ENCODE data around the gene FRMPD1. TPM values are rescaled to one million over a fixed set of nuclear protein-coding genes. Genes with fewer than 3 reads are reported as not detected.

FRMPD1 gene, protein sequence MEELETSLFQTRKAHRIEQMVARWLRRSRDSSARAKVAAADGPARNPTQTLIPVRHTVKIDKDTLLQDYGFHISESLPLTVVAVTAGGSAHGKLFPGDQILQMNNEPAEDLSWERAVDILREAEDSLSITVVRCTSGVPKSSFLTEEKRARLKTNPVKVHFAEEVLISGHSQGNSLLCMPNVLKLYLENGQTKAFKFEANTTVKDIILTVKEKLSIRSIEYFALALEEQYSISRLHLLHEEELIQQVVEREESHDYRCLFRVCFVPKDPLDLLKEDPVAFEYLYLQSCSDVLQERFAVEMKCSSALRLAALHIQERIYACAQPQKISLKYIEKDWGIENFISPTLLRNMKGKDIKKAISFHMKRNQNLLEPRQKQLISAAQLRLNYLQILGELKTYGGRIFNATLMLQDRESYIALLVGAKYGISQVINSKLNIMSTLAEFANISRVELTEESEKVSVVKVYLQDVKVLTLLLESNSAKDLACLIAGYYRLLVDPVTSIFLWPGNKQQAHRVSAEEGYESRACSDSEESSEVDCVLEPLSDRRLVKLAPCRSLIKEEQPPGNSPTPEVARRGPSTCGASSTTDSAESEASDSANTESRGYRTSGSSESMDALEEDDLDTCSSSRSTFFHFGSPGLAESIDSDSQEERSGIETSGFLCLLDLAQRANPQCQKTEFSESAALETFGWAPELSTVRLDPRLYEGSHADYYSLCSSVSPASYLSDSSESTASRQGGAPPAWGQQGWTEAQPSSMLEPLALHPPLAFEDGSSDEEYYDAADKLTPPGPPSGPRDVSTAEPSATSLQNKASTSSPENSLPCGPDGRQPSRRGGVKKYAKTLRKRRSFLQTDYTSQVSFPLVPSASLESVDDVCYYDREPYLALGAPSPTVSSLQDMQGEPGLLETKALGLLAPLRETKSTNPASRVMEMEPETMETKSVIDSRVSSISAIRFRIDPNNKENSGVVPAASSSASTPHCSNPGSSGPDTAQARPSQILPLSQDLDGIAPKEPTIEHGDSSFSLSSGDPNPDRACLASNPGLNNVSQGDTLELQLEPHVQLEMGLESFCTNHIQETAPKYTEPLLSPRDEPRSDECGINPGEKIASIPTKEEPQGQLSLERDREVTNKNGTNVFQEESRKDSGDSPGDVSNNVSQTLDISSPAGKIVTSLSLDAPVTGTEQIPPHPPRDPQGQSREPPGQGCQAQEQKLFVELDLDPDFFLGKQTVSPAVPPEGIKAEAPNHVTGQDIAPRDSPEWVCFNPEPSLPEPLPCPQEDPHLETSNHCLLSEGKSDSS (N-terminal part only)
- total RNA-seq (2016; rRNA removed; fragmentation: Illumina TruSeq; extraction: Trizol) (not detected in 2 replicates), polyA plus RNA-seq (2011; rRNA removed) (not detected in 2 replicates), polyA minus RNA-seq (2011; rRNA and poly(A)+ RNA removed; ENCODE audit: low replicate concordance) (0.04 TPM in 1 of 2 replicates, not detected in the other), Bru-seq, nascent RNA (percentile 4 among the genes with signal in this experiment), BruChase-seq, experiment 1, labeled RNA remaining after a 6-hour chase (percentile 1 among the genes with signal in this experiment), BruChase-seq, experiment 2, labeled RNA remaining after a 2-hour chase (percentile 7 among the genes with signal in this experiment)
- not detected in 2 replicates for total RNA-seq (2016; cell fraction: cytosol; rRNA removed; fragmentation: Illumina TruSeq; extraction: Trizol; ENCODE audit: low read depth)
- total RNA-seq (2016; cell fraction: insoluble cytoplasmic fraction; rRNA removed; fragmentation: Illumina TruSeq; extraction: Trizol) = not detected in 2 replicates
- total RNA-seq (2016; cell fraction: membrane; rRNA removed; fragmentation: Illumina TruSeq; extraction: Trizol) = not detected in 2 replicates
- total RNA-seq (2016; cell fraction: nucleus; rRNA removed; fragmentation: Illumina TruSeq; extraction: Trizol) = not detected in 2 replicates
- not detected in 2 replicates for polyA plus RNA-seq (2011; cell fraction: cytosol; rRNA removed)
- not detected in 2 replicates for polyA plus RNA-seq (2011; cell fraction: nucleus; rRNA removed)
- not detected in 2 replicates for polyA plus RNA-seq (2012)
- polyA plus RNA-seq (2016; cell fraction: cytosol; fragmentation: Illumina TruSeq; extraction: Trizol; ENCODE audit: low read depth) = not detected in 2 replicates
- polyA plus RNA-seq (2016; cell fraction: insoluble cytoplasmic fraction; fragmentation: Illumina TruSeq; extraction: Trizol; ENCODE audit: low read depth) = not detected in 2 replicates
- polyA plus RNA-seq (2016; cell fraction: membrane; fragmentation: Illumina TruSeq; extraction: Trizol; ENCODE audit: low read depth) = not detected in 2 replicates
- not detected in 2 replicates for polyA plus RNA-seq (2016; cell fraction: nucleus; fragmentation: Illumina TruSeq; extraction: Trizol; ENCODE audit: insufficient read depth, low read depth)
- polyA minus RNA-seq (2011; cell fraction: cytosol; rRNA and poly(A)+ RNA removed) = not detected in 2 replicates
- not detected in 2 replicates for polyA minus RNA-seq (2011; cell fraction: nucleus; rRNA and poly(A)+ RNA removed)
- long read RNA-seq, experiment 1 = 0 reads
- long read RNA-seq, experiment 2 = 0 reads

DNA sequence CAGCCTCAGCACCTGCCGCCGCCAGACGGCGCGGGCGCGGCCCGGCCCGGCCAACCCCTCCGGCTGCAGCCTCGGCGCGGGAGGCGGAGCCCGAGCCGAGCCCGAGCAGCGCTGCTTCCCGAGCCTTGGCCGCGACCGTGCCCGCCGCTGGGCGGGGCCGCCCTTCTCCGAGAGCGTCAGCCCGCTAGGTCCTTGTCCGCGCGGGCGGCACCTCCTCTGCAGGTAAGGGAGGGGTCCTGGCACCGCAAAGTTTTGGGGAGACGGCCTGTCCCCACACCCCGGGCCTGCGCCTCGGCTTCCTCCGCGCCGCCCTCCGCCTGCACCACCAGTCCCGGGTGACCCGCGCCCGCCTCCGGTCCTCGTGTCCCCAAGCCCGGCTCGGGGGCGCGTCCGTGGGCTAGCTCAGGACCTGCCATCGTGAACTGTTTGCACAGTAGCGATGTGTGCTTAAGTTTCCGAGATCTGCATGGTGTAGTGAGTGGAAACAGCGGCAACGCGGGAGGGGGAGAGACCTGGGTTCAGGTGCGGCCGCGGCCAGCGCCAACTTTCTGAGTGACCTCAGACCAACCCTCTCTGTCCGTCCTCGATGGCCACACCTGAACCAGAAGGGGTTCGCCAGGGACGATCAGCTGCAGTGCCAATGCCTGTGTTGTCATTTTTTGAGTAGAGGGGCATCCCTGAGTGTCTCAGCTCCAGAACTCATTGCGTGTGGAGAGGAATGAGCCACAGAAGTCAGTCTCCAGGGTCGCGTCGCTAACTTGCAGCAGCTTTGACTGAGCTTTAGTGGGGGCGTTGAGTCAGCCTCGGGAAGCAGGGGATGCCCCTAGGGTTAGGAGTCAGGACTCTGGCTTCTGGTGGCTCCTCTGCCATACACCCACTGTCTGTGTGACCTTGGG lies at the start of gene FRMPD1:
FRMPD1 (plus strand) TSS at position 82 of the 896 bp plus-strand sequence. CDS start 41,688 bp downstream, outside the sequence.
- in situ Hi-C loops (cut with HindIII; ENCODE audit: extremely low pct_ligation_motif_present, low pct_unique_long_range_greater_than_20kb) = no loop called here
- Histone ChIP-seq H3K4me1 (ENCODE audit: insufficient read depth, low read length) (peaks cover 10% of the 10 kb centered on the region), H3K79me2 (ENCODE audit: insufficient read depth, low read length) (no peaks in the 10 kb centered on the region), H4K20me1 (ENCODE audit: insufficient read depth, low read length) (no peaks in the 10 kb centered on the region), H3K27ac (ENCODE audit: extremely low read length, insufficient read depth, low read length) (no peak within 1 kb of the TSS), H3K4me3 (replicated peaks in 1 of 3; ENCODE audit: insufficient read depth in 1 of 3, low read depth in 2 of 3, low read length in 3 of 3) (peak within 1 kb of the TSS; percentile 63 to 74 (median 68)), H2AFZ (ENCODE audit: low read length) (no peak within 1 kb of the TSS), H3K4me2 (ENCODE audit: low read depth, low read length) (peak within 1 kb of the TSS; percentile 90), H3K27me3 (ENCODE audit: control insufficient read depth in 1 of 2, insufficient read depth in 2 of 2, low read length in 2 of 2) (peaks cover 11 to 86% of the 10 kb centered on the region in 2 experiments), H3K36me3 (replicated peaks in 1 of 2; ENCODE audit: control insufficient read depth in 1 of 2, insufficient read depth in 2 of 2, low read length in 2 of 2) (no peaks in the 10 kb centered on the region), H3K9me3 (ENCODE audit: low read length) (no peaks in the 10 kb centered on the region), H3K9ac (ENCODE audit: insufficient read depth, low read depth, low read length) (peak within 1 kb of the TSS; percentile 10; the same call in 1 of the 2 replicates)
- intact Hi-C loops (cut with micrococcal nuclease; ENCODE audit: unreplicated experiment) = loop anchor here (1.0 kb wide), 1 partner anchor 169 kb away; no protein-coding TSS in a partner anchor
- ChIA-PET POLR2A (no interaction called here), CTCF (ENCODE audit: low intra/inter-chr PET ratio, low total read pairs) (no interaction called here)
- 1% methylated on average over 13 of the region's 73 CpGs for WGBS (ENCODE audit: low lambda C conversion rate)
- peak; percentile 98 for ATAC-seq
- BruUV-seq (replicated peaks) = no TSS peak
- peak; percentile 17 for DNase-seq (ENCODE audit: low spot score)
- no peak for FAIRE-seq
- TF ChIP-seq ZNF326 (CRISPR knock-in tag; IDR thresholded peaks at IDR 0.05; ENCODE audit: borderline replicate concordance) (no peak), TCF12 (IDR thresholded peaks at IDR 0.05) (no peak), TCF12 (CRISPR knock-in tag; IDR thresholded peaks at IDR 0.05) (no peak), ZNF777 (CRISPR knock-in tag; IDR thresholded peaks at IDR 0.05) (peak; percentile 80), MTF2 (CRISPR knock-in tag; IDR thresholded peaks at IDR 0.05; ENCODE audit: borderline replicate concordance) (peak; percentile 78; the same call in 1 of the 2 replicates), ZNF766 (CRISPR knock-in tag; IDR thresholded peaks at IDR 0.05; ENCODE audit: borderline replicate concordance) (no peak), ZNF296 (CRISPR knock-in tag; conservative IDR thresholded peaks at IDR 0.05) (no peak), CC2D1A (CRISPR knock-in tag; IDR thresholded peaks at IDR 0.05) (no peak), HHEX (CRISPR knock-in tag; IDR thresholded peaks at IDR 0.05) (no peak), ZNF883 (CRISPR knock-in tag; IDR thresholded peaks at IDR 0.05; ENCODE audit: not compliant biosample characterization) (peak; percentile 68), ZNF614 (CRISPR knock-in tag; IDR thresholded peaks at IDR 0.05; ENCODE audit: borderline replicate concordance) (no peak)
- TF ChIP-seq, protein P1, sequence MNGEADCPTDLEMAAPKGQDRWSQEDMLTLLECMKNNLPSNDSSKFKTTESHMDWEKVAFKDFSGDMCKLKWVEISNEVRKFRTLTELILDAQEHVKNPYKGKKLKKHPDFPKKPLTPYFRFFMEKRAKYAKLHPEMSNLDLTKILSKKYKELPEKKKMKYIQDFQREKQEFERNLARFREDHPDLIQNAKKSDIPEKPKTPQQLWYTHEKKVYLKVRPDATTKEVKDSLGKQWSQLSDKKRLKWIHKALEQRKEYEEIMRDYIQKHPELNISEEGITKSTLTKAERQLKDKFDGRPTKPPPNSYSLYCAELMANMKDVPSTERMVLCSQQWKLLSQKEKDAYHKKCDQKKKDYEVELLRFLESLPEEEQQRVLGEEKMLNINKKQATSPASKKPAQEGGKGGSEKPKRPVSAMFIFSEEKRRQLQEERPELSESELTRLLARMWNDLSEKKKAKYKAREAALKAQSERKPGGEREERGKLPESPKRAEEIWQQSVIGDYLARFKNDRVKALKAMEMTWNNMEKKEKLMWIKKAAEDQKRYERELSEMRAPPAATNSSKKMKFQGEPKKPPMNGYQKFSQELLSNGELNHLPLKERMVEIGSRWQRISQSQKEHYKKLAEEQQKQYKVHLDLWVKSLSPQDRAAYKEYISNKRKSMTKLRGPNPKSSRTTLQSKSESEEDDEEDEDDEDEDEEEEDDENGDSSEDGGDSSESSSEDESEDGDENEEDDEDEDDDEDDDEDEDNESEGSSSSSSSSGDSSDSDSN (CRISPR knock-in tag; IDR thresholded peaks at IDR 0.05) = peak; percentile 69; the same call in 1 of the 2 replicates

Measured in HepG2 (cell line).